Measurements from ENCODE around the gene ADAM23. TPM values are rescaled to one million over a fixed set of nuclear protein-coding genes. Genes with fewer than 3 reads are reported as not detected.

Gene ADAM23
- total RNA-seq, 4 donors from 2014 or later = 2.7 to 12.5 (median 4.9) TPM

DNA sequence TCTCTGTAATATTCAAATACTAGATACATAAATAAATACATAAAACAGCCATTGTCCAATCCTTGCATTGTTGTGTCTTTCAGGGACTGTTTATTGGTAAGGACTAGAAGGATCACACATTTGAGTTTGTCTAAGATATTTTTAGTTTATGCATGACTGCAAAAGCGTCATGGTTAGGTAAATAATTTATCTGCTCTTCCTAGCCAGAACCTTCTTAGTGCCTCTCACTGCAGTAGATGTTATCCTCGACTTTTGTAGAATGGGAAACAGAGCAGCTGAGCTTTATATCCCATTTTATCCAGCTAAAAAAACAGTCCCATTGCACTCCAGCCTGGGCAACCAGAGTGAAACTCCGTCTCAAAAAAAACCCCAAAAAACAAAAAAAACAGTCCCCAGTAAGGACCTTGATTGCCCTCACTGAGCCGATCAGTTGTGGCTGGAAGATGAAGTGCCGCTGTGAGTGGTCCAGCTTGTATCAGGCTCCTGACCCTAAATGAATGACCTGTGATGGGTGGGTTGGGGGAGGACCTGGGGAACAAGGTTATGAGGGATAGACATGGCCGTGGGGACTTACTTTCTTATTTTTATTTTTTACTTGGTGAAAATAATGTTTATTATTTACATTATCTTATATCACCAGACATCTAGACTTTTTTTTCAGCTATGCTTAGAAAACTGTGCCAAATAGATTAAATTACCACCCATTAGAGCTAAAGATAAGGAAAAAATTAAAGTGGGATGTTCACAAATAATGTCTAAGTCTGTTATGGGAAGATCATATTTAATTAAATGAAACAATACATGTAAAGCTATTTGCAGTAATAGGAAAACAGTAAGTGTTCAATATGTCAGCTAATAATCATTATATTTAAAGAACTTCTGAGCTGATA, 10.9 kb upstream of the ADAM23 start:
- no peak for DNase-seq (ENCODE audit: low spot score in 2 of 2)
- no peaks in the 10 kb centered on the region for H3K9me3 ChIP-seq
- H3K4me1 ChIP-seq = no peaks in the 10 kb centered on the region
- H3K27ac ChIP-seq = no peak overlapping the region
- H3K36me3 ChIP-seq = no peaks in the 10 kb centered on the region
- WGBS, 2 donors = 68 to 69% methylated on average over 6 of the region's 6 CpGs
- no peaks in the 10 kb centered on the region for H3K27me3 ChIP-seq
- TF ChIP-seq, protein P1, sequence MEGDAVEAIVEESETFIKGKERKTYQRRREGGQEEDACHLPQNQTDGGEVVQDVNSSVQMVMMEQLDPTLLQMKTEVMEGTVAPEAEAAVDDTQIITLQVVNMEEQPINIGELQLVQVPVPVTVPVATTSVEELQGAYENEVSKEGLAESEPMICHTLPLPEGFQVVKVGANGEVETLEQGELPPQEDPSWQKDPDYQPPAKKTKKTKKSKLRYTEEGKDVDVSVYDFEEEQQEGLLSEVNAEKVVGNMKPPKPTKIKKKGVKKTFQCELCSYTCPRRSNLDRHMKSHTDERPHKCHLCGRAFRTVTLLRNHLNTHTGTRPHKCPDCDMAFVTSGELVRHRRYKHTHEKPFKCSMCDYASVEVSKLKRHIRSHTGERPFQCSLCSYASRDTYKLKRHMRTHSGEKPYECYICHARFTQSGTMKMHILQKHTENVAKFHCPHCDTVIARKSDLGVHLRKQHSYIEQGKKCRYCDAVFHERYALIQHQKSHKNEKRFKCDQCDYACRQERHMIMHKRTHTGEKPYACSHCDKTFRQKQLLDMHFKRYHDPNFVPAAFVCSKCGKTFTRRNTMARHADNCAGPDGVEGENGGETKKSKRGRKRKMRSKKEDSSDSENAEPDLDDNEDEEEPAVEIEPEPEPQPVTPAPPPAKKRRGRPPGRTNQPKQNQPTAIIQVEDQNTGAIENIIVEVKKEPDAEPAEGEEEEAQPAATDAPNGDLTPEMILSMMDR (IDR thresholded peaks at IDR 0.05) = no peak
- no peak for TF ChIP-seq POLR2A (IDR thresholded peaks at IDR 0.05)
- TF ChIP-seq EP300 (IDR thresholded peaks at IDR 0.05) = no peak
- H3K4me3 ChIP-seq = no peak overlapping the region

- no peak overlapping the region for H3K27ac ChIP-seq
- H3K4me1 ChIP-seq = no peaks in the 10 kb centered on the region
- no peak for DNase-seq (ENCODE audit: low spot score in 2 of 2)
- H3K36me3 ChIP-seq = no peaks in the 10 kb centered on the region
- H3K9me3 ChIP-seq = no peaks in the 10 kb centered on the region
- no peak overlapping the region for H3K4me3 ChIP-seq
- H3K27me3 ChIP-seq = no peaks in the 10 kb centered on the region
- TF ChIP-seq POLR2A (IDR thresholded peaks at IDR 0.05) = no peak
- TF ChIP-seq, protein P1 (IDR thresholded peaks at IDR 0.05) = no peak
- no peak for TF ChIP-seq EP300 (IDR thresholded peaks at IDR 0.05)
These were observed 10.1 kb upstream of the ADAM23 start for GRCh38 chr2:206433190-206433589.

DNA sequence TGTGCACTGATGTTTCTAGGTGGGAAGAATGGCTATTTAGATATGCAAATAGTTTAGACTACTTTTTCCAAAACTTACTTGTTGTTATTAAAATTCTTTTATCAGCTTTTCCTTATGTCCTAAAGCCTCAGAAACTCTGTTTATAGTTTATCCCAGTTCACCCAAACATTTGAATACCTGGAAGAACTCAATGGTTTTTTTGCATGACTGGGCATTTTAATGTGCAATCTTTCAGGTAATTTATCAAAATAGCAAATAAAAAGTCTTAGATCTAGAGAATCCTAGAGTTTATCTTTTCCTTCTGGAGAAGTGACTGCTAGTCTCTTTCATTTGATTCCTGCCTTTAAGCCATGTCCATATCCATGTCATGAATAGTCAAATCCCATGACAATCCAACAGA, 9.6 kb upstream of the ADAM23 start:
- no peak overlapping the region for H3K27ac ChIP-seq
- H3K4me1 ChIP-seq = no peaks in the 10 kb centered on the region
- no peak for DNase-seq (ENCODE audit: low spot score in 2 of 2)

DNA sequence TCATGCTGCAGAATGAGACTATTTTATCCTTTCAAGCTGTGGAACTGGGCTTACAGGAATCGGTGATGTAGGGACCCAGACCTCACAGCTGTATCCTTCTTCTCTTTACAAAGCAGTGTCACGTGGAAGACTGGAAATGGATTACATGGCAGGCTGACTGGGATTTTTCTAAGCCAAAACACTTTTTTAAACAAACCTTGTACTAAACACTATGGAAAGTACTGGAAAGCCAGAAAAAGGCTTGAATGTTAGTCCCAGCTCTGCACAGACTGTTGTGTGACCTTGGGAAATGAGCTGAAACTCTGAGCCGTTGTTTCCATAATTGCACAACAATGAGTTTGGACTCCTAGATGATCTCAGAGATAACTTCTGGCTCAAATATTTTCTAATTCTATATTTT, 7.6 kb upstream of the ADAM23 start:
- H3K4me1 ChIP-seq = no peaks in the 10 kb centered on the region
- H3K4me3 ChIP-seq = no peak overlapping the region
- WGBS, 2 donors = 25% methylated on average over 3 of the region's 3 CpGs
- H3K9me3 ChIP-seq = no peaks in the 10 kb centered on the region
- no peaks in the 10 kb centered on the region for H3K36me3 ChIP-seq
- H3K27ac ChIP-seq = no peak overlapping the region
- no peak for DNase-seq (ENCODE audit: low spot score in 2 of 2)
- TF ChIP-seq POLR2A (IDR thresholded peaks at IDR 0.05) = no peak
- TF ChIP-seq, protein P1 (IDR thresholded peaks at IDR 0.05) = no peak
- TF ChIP-seq EP300 (IDR thresholded peaks at IDR 0.05) = no peak
- peaks cover 0 to 4% of the 10 kb centered on the region in 2 donors for H3K27me3 ChIP-seq

More for the DNA sequence above, 9.6 kb upstream of the ADAM23 start:
- TF ChIP-seq POLR2A (IDR thresholded peaks at IDR 0.05) (no peak), EP300 (IDR thresholded peaks at IDR 0.05) (no peak)
- TF ChIP-seq, protein P1 (IDR thresholded peaks at IDR 0.05) = no peak
- Histone ChIP-seq H3K9me3 (no peaks in the 10 kb centered on the region), H3K27me3 (no peaks in the 10 kb centered on the region), H3K36me3 (no peaks in the 10 kb centered on the region), H3K4me3 (no peak overlapping the region)

- TF ChIP-seq POLR2A (IDR thresholded peaks at IDR 0.05) = no peak
- no peak for TF ChIP-seq EP300 (IDR thresholded peaks at IDR 0.05)
- TF ChIP-seq, protein P1 (IDR thresholded peaks at IDR 0.05) = no peak
- Histone ChIP-seq H3K4me3 (no peak overlapping the region), H3K27ac (no peak overlapping the region), H3K36me3 (no peaks in the 10 kb centered on the region), H3K9me3 (no peaks in the 10 kb centered on the region), H3K4me1 (peaks cover 0 to 10% (median 6%) of the 10 kb centered on the region in 4 donors), H3K27me3 (peaks cover 0 to 12% of the 10 kb centered on the region in 2 donors)
- WGBS, 2 donors = 48 to 53% methylated on average over 5 of the region's 5 CpGs
- no peak for DNase-seq (ENCODE audit: low spot score in 2 of 2)
These were observed 5.1 kb upstream of the ADAM23 start for GRCh38 chr2:206438196-206438724.

All from tibial nerve (tissue), 4 donors.